Brain microvascular endothelial cell (primary cell): ENCODE data around the gene DRC7.

Source experiments
- DNase-seq: peaks from one replicate; pipeline ENCODE4 v3.0.0-alpha.2; 2020
- H3K27ac ChIP-seq: fragments of 250-450 bp; sonication (Bioruptor Pico); 2 replicates; pipeline ENCODE4 v1.5.1; 2020; ENCODE audit warnings: mild to moderate bottlenecking, moderate library complexity
- H3K27me3 ChIP-seq: fragments of 250-450 bp; sonication (Bioruptor Pico); replicated peaks from 2 replicates; pipeline ENCODE4 v1.5.1; 2020; ENCODE audit warnings: mild to moderate bottlenecking
- H3K36me3 ChIP-seq: fragments of 250-450 bp; sonication (Bioruptor Pico); replicated peaks from 2 replicates; pipeline ENCODE4 v1.5.1; 2020; ENCODE audit warnings: mild to moderate bottlenecking
- H3K4me3 ChIP-seq: 2 replicates; pipeline ENCODE4 v1.5.1; 2011; ENCODE audit warnings: low read depth, mild to moderate bottlenecking, control low read depth, low read length, moderate library complexity
- CTCF ChIP-seq: IDR thresholded peaks from 2 replicates; pipeline ENCODE4 v1.5.1; 2011; ENCODE audit warnings: low read depth, mild to moderate bottlenecking, moderate library complexity, low read length, control low read depth, inconsistent platforms; ENCODE audit errors: missing control alignments
- in situ Hi-C: cut with HindIII; loops from 2 replicates; pipeline ENCODE4 v1.10.0; 2017; ENCODE audit warnings: low sequenced_read_pairs, low pct_ligation_motif_present

DRC7 gene

DNA sequence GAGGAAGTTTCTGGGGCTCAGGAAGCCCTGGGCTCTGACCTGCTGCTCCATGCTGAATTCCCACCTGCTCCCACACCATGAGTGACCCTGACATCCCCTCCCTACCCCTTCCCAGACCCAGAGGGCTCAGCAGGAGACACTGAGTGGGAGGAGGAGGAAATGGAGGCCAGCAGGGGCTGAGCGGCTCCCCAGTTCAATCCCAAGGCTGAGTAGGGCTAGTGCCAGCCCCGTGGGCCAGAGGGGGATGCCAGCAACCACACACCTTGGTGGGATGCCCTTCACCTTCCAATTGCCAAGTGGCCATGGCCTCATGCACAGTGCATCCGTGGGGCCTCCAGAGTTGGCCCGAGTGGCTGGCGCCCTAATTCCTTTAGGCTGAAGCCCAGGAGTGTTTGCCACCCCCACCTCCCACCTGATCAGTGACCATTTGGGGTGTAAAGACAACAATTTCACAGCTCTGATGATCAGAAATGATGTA is 27.5 kb upstream of the DRC7 start:
- no peak for DNase-seq
- H3K27ac ChIP-seq = no peak overlapping the region
- H3K36me3 ChIP-seq = no peaks in the 10 kb centered on the region
- no peaks in the 10 kb centered on the region for H3K27me3 ChIP-seq
- no peak overlapping the region for H3K4me3 ChIP-seq
- TF ChIP-seq CTCF = no peak
- in situ Hi-C loops = no loop called here

DNA sequence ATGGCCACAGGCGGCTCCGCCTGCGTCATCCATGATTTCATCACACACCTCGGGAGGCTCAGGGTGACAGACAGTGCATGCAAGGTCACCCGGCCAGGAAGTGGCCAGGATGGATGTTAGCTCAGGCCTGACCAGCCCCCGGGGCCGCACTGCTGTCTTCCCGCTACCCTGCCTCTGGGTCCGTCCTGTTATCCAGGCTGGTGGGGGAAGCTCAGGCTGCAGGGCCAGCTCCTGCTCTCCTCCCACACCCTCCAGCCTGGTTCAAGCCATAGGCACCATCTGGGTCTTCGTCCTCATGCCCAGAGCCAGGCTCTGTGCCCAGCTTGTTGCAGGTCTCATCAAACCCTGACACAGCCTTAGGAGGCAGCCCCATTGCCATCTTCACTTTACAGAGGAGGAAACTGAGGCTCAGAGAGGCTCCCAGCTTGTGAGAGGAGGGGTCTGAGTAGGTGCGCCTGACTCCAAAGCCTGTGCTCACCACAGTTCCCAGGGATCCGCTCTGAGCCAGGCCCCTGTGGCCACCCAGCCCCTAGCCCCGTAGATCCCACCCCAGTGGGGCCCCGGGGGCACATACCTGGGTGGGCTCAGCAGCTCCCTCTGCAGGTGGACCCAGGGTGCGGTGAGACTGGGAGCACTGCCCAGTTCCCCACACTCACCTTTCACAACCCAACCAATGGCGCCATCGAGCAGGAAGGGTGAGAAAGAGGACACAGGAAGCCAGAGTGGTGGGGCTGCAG is 26.9 kb upstream of the DRC7 start:
- TF ChIP-seq CTCF = peak; percentile 41
- DNase-seq = peak; percentile 13
- in situ Hi-C loops = no loop called here
- Histone ChIP-seq H3K4me3 (no peak overlapping the region), H3K36me3 (no peaks in the 10 kb centered on the region), H3K27ac (no peak overlapping the region), H3K27me3 (peaks cover 2% of the 10 kb centered on the region)

DNA sequence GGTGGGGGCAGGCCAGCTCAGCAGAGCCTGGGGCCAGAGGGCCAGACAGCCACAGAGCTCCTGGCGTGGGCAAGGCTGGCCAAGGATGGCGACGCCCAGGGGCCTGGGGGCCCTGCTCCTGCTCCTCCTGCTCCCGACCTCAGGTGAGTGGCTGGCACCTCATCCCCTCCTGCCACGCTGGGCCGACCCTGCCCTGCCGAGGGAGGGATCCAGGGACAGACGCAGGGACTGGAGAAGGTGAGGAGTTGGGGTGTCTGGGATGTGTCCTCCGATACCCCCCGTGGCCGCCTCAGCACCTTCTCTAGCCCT is 26.4 kb upstream of the DRC7 start, which contains the start of gene ADGRG3:
Gene ADGRG3 (plus strand): TSS at position 44 of the 309 bp plus-strand sequence. CDS start 42 bp downstream, at position 86.
- in situ Hi-C loops = no loop called here
- Histone ChIP-seq H3K27ac (no peak within 1 kb of the TSS), H3K27me3 (peaks cover 6% of the 10 kb centered on the region), H3K4me3 (no peak within 1 kb of the TSS), H3K36me3 (no peaks in the 10 kb centered on the region)
- DNase-seq = no peak
- no peak for TF ChIP-seq CTCF

DNA sequence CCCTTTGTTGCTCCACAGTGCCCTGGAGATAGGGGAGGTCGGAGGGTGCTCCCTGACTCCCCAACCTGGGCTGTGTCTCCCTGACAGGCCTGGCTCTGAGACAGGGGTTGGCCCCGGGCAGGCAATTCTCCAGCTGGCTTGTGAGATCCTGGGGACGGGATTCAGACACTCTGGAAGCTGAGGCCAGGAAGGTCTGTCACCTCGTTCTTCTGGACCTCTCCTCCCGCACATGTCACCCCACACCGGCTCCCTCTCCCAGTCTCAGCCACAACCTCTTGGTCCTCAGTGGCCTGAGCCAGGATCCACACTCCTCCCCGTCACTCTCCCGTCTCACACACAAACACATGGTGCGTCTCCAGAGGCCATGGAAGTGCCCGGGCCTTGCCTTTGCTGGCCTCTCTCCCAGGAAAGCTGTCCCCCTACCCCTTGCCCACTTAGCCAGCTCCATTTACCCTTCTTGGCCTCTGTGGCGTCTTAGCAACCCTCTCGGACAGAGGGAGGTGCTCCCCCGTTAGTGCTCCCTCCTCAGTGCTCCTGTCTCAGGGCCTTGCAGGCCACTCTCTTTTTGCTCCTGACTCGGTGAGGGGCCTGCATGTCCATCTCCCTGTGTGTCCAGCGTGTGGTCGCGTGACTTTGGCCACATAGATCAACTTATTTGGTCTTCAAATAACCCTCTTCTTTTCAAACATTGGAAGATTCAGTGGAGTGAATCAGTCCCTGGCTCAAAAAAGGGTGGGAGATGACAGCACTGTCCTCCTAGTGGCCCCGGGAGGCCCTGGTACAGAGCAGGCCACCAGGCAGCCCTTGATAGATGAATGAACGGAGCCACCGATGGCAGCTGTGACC is 25.8 kb upstream of the DRC7 start:
- H3K36me3 ChIP-seq = no peaks in the 10 kb centered on the region
- peaks cover 10% of the 10 kb centered on the region for H3K27me3 ChIP-seq
- no peak for TF ChIP-seq CTCF
- H3K4me3 ChIP-seq = no peak overlapping the region
- no peak for DNase-seq
- H3K27ac ChIP-seq = no peak overlapping the region
- in situ Hi-C loops = no loop called here

GRCh38 chr16:57669476-57670162 is 25.0 kb upstream of the DRC7 start:
- H3K27me3 ChIP-seq = peaks cover 10% of the 10 kb centered on the region
- TF ChIP-seq CTCF = no peak
- in situ Hi-C loops = no loop called here
- DNase-seq = no peak
- H3K36me3 ChIP-seq = no peaks in the 10 kb centered on the region
- no peak overlapping the region for H3K27ac ChIP-seq
- H3K4me3 ChIP-seq = no peak overlapping the region
